Measurements from ENCODE around the gene GSG1L. TPM values are rescaled to one million over a fixed set of nuclear protein-coding genes. Genes with fewer than 3 reads are reported as not detected.

GSG1L gene
- total RNA-seq, 2 experiments from 2014 or later: not detected

GRCh38 chr16:27819881-27820610 is 243.5 kb downstream of the GSG1L start:
- Mint-ChIP-seq H3K27ac (no peak overlapping the region), H3K9me3 (no peaks in the 10 kb centered on the region), H3K4me3 (no peak overlapping the region), H3K36me3 (ENCODE audit: low read depth) (no peaks in the 10 kb centered on the region), H3K4me1 (no peaks in the 10 kb centered on the region), H3K27me3 (no peaks in the 10 kb centered on the region)
- CTCF ChIA-PET: no interaction called here
- POLR2A ChIA-PET: no interaction called here
- DNase-seq: no peak

- Mint-ChIP-seq H3K9me3 (no peaks in the 10 kb centered on the region), H3K27ac (no peak overlapping the region), H3K4me3 (no peak overlapping the region), H3K36me3 (ENCODE audit: low read depth) (no peaks in the 10 kb centered on the region), H3K4me1 (no peaks in the 10 kb centered on the region), H3K27me3 (no peaks in the 10 kb centered on the region)
- ChIA-PET CTCF (no interaction called here), POLR2A (no interaction called here)
- no peak for DNase-seq
Measured at GRCh38 chr16:27819356-27819755, 244.2 kb downstream of the GSG1L start.

DNA sequence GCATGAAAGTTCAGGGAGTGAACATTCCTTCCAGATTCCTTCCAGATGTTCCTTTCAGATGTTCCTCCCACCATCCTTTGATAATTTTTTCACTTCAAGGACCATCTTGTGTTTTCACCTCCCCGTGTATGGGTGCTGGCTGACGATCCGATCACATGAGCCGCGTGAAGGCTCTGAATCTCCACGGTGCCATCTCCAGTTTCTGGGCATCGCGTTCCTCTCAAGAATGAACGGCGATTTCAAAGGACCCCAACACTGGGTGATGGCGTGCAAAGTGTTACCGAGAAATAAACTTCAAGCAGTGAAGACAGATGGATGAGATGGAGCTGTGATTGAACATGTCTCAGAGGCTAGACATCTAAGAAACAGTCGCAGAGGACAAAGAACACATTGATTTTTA is 245.3 kb downstream of the GSG1L start:
- H3K4me1 Mint-ChIP-seq: no peaks in the 10 kb centered on the region
- DNase-seq: no peak
- H3K36me3 Mint-ChIP-seq (ENCODE audit: low read depth): no peaks in the 10 kb centered on the region
- H3K27ac Mint-ChIP-seq: no peak overlapping the region
- H3K27me3 Mint-ChIP-seq: no peaks in the 10 kb centered on the region
- CTCF ChIA-PET: no interaction called here
- H3K9me3 Mint-ChIP-seq: no peaks in the 10 kb centered on the region
- H3K4me3 Mint-ChIP-seq: no peak overlapping the region
- POLR2A ChIA-PET: no interaction called here

DNA sequence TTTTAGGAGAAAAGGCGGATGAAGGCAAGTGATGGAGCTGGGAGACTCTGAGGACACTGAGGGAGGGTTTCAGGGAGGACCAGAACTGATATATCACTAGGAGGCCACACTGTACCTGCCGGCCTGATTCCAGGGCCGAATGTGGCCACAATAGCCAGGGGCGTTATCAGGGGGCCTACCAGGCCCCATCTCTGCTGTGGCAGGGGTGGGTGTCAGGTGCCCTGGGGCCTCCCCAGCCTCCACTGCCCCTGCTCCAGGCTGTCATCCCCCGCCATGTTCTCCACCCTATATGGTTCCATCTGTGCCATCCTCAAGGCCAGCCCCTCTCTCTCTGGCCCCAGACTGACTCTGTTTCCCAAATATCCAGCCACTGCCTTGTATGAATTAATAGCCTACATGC is 246.5 kb downstream of the GSG1L start:
- H3K4me1 Mint-ChIP-seq: no peaks in the 10 kb centered on the region
- ChIA-PET CTCF (no interaction called here), POLR2A (no interaction called here)
- no peak overlapping the region for H3K4me3 Mint-ChIP-seq
- no peak for DNase-seq
- H3K9me3 Mint-ChIP-seq: no peaks in the 10 kb centered on the region
- no peaks in the 10 kb centered on the region for H3K27me3 Mint-ChIP-seq
- no peak overlapping the region for H3K27ac Mint-ChIP-seq
- no peaks in the 10 kb centered on the region for H3K36me3 Mint-ChIP-seq (ENCODE audit: low read depth)

DNA sequence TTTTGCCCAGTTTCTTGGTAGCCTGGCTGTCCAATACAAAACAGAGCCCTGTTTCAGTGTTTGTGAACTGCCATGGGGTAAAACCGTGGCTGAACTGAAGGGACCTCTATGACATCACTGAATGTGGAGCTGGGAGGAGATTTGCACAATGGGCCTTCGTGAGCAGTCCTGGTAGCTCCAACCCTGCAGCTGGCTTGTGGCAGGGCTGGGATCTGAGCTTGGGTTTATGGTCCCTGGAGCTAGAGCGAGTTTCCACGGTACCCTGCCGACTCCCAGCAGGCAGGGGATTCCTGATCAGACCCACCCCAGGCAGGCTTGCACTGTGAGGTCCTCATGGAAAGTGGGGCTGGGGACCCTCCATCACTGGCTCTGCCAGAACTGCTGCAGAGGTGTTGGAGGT is 247.0 kb downstream of the GSG1L start:
- Mint-ChIP-seq H3K4me1 (no peaks in the 10 kb centered on the region), H3K27ac (no peak overlapping the region), H3K9me3 (no peaks in the 10 kb centered on the region), H3K4me3 (no peak overlapping the region), H3K27me3 (no peaks in the 10 kb centered on the region), H3K36me3 (ENCODE audit: low read depth) (no peaks in the 10 kb centered on the region)
- no peak for DNase-seq
- ChIA-PET CTCF (no interaction called here), POLR2A (no interaction called here)

DNA sequence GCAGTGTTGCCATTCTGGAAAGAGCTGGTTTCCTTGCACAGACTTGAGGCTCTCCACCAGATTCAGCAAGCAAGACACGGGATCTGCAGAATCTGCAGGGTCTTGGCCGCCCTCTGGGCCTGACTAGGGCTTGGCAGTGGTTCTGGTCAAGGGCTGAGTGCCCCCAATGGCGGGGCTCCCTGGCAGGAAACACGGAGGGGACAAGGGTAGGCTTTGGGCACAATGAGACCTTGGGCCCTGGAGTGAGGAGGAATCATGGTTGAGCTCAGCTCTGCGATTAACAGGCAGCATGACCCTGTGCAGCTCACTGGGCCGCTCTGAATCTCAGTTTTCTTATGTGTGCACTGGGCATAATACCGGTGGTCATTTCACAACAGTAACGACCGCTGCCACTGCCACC is 249.9 kb downstream of the GSG1L start:
- DNase-seq: no peak
- H3K4me3 Mint-ChIP-seq: no peak overlapping the region
- POLR2A ChIA-PET: no interaction called here

DNA sequence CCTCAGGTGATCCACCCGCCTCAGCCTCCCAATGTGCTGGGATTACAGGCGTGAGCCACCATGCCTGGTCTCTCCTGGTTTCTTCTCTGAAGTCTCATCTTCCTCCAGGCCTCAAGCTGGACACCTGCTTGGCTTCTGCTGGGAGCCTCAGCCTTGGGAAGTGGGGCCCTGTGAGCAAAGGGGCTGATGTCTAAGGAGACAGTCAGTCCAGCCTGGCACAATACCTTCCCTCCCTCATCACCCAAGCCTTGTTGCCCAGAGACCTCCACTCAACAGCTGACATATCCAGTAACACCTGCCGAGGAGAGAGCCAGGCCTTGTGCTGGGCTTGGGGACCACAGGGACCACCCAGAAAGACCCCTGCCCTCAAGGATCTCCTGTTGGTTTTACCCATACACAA is 251.6 kb downstream of the GSG1L start:
- POLR2A ChIA-PET: no interaction called here
- no peaks in the 10 kb centered on the region for H3K4me1 Mint-ChIP-seq
- H3K4me3 Mint-ChIP-seq: no peak overlapping the region
- H3K27me3 Mint-ChIP-seq: no peaks in the 10 kb centered on the region
- H3K27ac Mint-ChIP-seq: no peak overlapping the region
- no peak for DNase-seq
- no peaks in the 10 kb centered on the region for H3K9me3 Mint-ChIP-seq
- CTCF ChIA-PET: no interaction called here
- H3K36me3 Mint-ChIP-seq (ENCODE audit: low read depth): no peaks in the 10 kb centered on the region

More for the DNA sequence above, 249.9 kb downstream of the GSG1L start:
- CTCF ChIA-PET: no interaction called here
- H3K9me3 Mint-ChIP-seq: no peaks in the 10 kb centered on the region
- H3K27me3 Mint-ChIP-seq: no peaks in the 10 kb centered on the region
- H3K27ac Mint-ChIP-seq: no peak overlapping the region
- no peaks in the 10 kb centered on the region for H3K4me1 Mint-ChIP-seq
- no peaks in the 10 kb centered on the region for H3K36me3 Mint-ChIP-seq (ENCODE audit: low read depth)

DNA sequence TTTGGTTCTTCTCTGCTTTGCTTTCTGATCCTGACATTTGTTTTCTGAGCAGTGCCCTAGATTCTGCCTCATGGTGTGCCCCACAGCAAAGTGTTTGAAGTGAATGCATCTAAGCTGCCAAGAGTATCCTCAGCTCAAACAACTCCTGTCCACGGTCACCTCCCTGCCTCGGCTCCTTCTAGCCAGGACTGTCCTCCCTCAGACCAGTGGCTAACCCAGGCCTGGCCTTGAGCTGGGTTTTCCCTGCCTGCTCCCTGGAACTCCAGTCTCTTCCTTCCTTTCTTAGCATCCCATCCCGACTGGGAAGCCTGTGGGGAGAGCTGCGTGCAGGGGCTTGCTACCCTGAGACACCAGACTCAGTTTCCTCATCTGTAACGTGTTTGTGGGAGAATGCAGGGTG is 256.5 kb downstream of the GSG1L start:
- H3K4me3 Mint-ChIP-seq: no peak overlapping the region
- H3K9me3 Mint-ChIP-seq: no peaks in the 10 kb centered on the region
- no peaks in the 10 kb centered on the region for H3K36me3 Mint-ChIP-seq (ENCODE audit: low read depth)
- H3K27me3 Mint-ChIP-seq: peaks cover 9% of the 10 kb centered on the region
- peaks cover 8% of the 10 kb centered on the region for H3K4me1 Mint-ChIP-seq
- POLR2A ChIA-PET: no interaction called here
- CTCF ChIA-PET: no interaction called here
- no peak overlapping the region for H3K27ac Mint-ChIP-seq
- no peak for DNase-seq

DNA sequence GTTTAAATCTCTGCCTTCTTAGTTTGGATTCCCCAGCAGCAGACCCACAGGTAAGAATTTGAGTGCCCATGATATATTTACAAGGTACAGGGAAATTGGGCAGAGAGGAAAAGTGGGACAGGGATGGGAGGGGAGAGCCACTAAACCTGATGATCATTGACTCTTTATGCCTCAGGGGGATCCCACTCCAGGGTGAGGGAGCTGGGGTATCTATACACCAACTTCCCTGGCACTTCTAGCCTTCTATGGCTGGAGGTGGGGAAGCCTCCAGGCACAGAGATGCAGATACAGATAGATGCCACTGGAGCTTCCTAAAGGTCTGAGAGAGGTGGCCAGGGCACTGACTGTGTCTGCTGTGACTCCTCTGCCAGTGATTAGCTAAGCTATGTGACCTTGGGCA is 257.1 kb downstream of the GSG1L start:
- H3K27me3 Mint-ChIP-seq: peaks cover 9% of the 10 kb centered on the region
- no peak for DNase-seq
- ChIA-PET CTCF (no interaction called here), POLR2A (no interaction called here)
- no peaks in the 10 kb centered on the region for H3K9me3 Mint-ChIP-seq
- H3K36me3 Mint-ChIP-seq (ENCODE audit: low read depth): no peaks in the 10 kb centered on the region
- peaks cover 8% of the 10 kb centered on the region for H3K4me1 Mint-ChIP-seq
- H3K4me3 Mint-ChIP-seq: no peak overlapping the region
- no peak overlapping the region for H3K27ac Mint-ChIP-seq

GRCh38 chr16:27805828-27806351 is 257.6 kb downstream of the GSG1L start:
- no peak for DNase-seq
- ChIA-PET CTCF (no interaction called here), POLR2A (no interaction called here)
- Mint-ChIP-seq H3K27me3 (peaks cover 9% of the 10 kb centered on the region), H3K4me1 (peaks cover 8% of the 10 kb centered on the region), H3K9me3 (no peaks in the 10 kb centered on the region), H3K36me3 (ENCODE audit: low read depth) (no peaks in the 10 kb centered on the region), H3K27ac (no peak overlapping the region), H3K4me3 (no peak overlapping the region)

DNA sequence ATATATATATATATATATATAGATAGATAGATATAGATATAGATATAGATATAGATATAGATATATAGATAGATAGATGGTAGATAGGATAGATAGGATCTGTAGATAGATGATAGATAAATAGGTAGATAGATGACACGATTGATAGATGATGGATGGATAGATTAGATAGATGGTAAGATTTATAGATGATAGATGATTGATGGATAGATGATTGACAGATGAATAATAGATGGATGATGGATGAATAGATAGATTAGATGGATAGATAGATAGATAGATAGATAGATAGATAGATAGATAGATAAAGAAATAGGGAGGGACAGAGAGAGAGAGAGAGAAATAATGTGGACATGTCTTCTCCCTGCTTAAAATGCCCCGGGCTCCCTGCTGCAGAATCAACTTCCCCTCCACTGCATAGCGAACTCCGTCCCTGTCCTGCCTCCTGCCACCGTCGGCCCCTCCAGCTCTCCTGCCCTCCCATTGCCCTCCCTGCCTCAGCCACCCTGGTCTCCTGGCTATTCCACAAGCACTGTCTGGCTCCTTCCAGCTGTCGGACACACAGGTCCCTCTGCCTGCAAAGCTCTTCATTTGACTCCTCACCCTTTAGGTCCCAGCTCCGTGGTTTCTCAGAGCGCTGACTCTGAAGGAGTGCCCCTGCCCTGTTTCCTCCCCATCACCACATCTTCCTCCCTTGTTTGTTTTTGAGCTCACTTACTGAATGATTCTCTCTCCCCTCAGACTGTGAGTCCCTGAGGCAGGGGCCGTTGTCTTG is 259.6 kb downstream of the GSG1L start:
- Mint-ChIP-seq H3K27ac (no peak overlapping the region), H3K9me3 (no peaks in the 10 kb centered on the region), H3K4me1 (peaks cover 8% of the 10 kb centered on the region), H3K27me3 (peaks cover 9% of the 10 kb centered on the region), H3K36me3 (ENCODE audit: low read depth) (no peaks in the 10 kb centered on the region), H3K4me3 (no peak overlapping the region)
- ChIA-PET CTCF (interaction anchor here (1.0 kb wide), 1 partner anchor 675 kb away, joined by 3 read pairs; no protein-coding TSS in a partner anchor), POLR2A (no interaction called here)
- DNase-seq: no peak

GRCh38 chr16:27802664-27803439 is 260.7 kb downstream of the GSG1L start:
- H3K9me3 Mint-ChIP-seq: no peaks in the 10 kb centered on the region
- peak overlapping the region; percentile 23 for H3K27ac Mint-ChIP-seq
- DNase-seq: no peak
- no peaks in the 10 kb centered on the region for H3K36me3 Mint-ChIP-seq (ENCODE audit: low read depth)
- H3K4me1 Mint-ChIP-seq: peaks cover 8% of the 10 kb centered on the region
- no peak overlapping the region for H3K4me3 Mint-ChIP-seq
- ChIA-PET POLR2A (no interaction called here), CTCF (interaction anchor here (1.0 kb wide), 1 partner anchor 674 kb away, joined by 3 read pairs; no protein-coding TSS in a partner anchor)
- peaks cover 9% of the 10 kb centered on the region for H3K27me3 Mint-ChIP-seq

DNA sequence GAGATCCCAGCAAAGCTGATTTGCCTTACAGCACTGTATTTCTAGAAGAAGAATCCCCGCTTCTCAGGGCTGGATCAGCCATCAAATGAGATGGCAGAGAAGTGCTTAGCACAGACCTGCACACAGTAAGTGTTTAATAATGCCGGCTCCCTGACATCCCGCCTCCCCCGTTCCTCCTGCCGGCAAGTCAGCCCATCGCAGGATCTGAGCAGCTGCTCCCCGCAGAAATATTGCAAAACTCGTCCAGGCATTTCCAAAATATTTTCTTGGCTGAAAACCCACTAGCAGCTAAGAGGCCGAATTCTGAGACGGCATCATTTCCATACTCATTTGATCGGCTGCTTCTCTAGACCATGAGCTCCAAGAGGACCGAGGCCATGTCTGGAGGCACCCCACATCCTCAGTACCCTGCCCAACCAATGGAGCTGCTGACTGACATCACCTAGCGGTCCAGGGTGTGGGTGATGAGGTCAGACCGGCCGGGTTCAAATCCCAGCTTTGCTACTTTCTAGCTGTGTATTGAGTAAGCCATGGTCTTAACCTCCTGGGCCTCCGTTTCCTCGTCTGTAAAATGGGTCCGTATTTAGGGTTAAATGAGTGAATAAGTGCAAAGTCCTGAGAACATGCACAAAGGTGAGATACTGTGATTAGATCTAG is 262.1 kb downstream of the GSG1L start:
- no peaks in the 10 kb centered on the region for H3K9me3 Mint-ChIP-seq
- no peak overlapping the region for H3K4me3 Mint-ChIP-seq
- peaks cover 9% of the 10 kb centered on the region for H3K27me3 Mint-ChIP-seq
- H3K36me3 Mint-ChIP-seq (ENCODE audit: low read depth): no peaks in the 10 kb centered on the region
- CTCF ChIA-PET: no interaction called here
- H3K4me1 Mint-ChIP-seq: peaks cover 8% of the 10 kb centered on the region
- DNase-seq: no peak
- no peak overlapping the region for H3K27ac Mint-ChIP-seq
- POLR2A ChIA-PET: no interaction called here

Data from activated CD4-positive, alpha-beta T cell treated with anti-CD3 and anti-CD28 coated beads, Interleukin-2, amount 10 ng/mL, durations not matched to agents 7 days and 5 days (primary cell).